ENCODE results near the gene PRPS1.
"Not testable (repeated sequence)": the region's sequence is repeated elsewhere in the genome, so short reads cannot be mapped to it uniquely, and the experiment has no call there.

The PRPS1 gene

DNA sequence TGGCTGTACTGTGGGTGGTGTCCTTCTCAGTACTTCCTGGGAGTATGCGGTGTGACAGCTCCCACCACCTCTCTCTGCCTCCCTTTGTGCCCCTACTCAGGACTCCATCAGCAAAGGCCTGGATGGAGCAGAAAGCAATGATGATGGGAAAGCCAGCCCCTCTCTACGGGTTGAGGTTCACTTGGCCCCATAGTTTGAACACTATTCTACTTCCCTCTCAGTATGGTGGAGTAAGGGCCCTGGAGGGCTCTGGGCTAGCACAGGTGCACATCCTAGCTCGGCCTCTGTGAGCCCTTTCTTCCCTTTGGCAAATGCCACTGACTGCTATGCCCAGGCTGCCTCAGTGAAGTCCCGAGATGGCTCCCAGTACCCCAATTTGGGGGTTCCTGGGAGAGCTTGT lies 31.0 kb downstream of the PRPS1 start:
- Histone ChIP-seq H3K4me3 (ENCODE audit: low read length in 2 of 2) (no peak overlapping the region), H3K36me3 (ENCODE audit: control insufficient read depth in 2 of 2, insufficient read depth in 2 of 2, low read length in 2 of 2) (no peaks in the 10 kb centered on the region)

DNA sequence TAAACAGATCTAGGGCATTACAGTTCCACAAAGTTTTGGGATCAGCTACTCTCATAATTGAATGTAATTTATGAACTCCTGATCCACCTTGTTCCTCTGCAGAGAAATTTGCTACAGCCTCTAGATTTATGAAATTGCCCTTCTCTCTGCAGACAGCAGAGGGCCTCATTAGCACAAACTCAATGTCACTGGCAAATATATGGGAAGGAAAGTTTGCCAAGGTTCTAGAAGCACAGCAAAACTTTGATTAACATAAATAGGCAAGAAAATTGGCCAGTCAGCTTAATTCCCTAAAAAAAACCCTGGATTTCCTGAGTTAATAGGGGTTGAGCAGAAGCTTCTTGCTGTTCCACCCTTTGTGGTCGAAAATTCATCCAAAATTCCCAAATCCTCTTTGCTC lies 31.5 kb downstream of the PRPS1 start:
- Histone ChIP-seq H3K9ac (ENCODE audit: low read depth in 1 of 2, low read length in 2 of 2) (no peak overlapping the region), H3K36me3 (ENCODE audit: control insufficient read depth in 2 of 2, insufficient read depth in 2 of 2, low read length in 2 of 2) (no peaks in the 10 kb centered on the region), H3K27me3 (ENCODE audit: control insufficient read depth in 2 of 2, insufficient read depth in 2 of 2, low read length in 2 of 2) (no peaks in the 10 kb centered on the region), H3K4me1 (ENCODE audit: control insufficient read depth in 2 of 2, insufficient read depth in 2 of 2, low read length in 2 of 2) (no peaks in the 10 kb centered on the region), H3K4me3 (ENCODE audit: low read length in 2 of 2) (no peak overlapping the region), H3K9me3 (ENCODE audit: control insufficient read depth in 2 of 2, low read length in 2 of 2) (no peaks in the 10 kb centered on the region), H3K27ac (ENCODE audit: low read depth in 2 of 2, low read length in 2 of 2) (no peak overlapping the region)

More for the DNA sequence above, 31.0 kb downstream of the PRPS1 start:
- H3K9me3 ChIP-seq (ENCODE audit: control insufficient read depth in 2 of 2, low read length in 2 of 2): no peaks in the 10 kb centered on the region
- H3K27me3 ChIP-seq (ENCODE audit: control insufficient read depth in 2 of 2, insufficient read depth in 2 of 2, low read length in 2 of 2): no peaks in the 10 kb centered on the region
- H3K4me1 ChIP-seq (ENCODE audit: control insufficient read depth in 2 of 2, insufficient read depth in 2 of 2, low read length in 2 of 2): no peaks in the 10 kb centered on the region
- no peak overlapping the region for H3K9ac ChIP-seq (ENCODE audit: low read depth in 1 of 2, low read length in 2 of 2)
- H3K27ac ChIP-seq (ENCODE audit: low read depth in 2 of 2, low read length in 2 of 2): no peak overlapping the region

DNA sequence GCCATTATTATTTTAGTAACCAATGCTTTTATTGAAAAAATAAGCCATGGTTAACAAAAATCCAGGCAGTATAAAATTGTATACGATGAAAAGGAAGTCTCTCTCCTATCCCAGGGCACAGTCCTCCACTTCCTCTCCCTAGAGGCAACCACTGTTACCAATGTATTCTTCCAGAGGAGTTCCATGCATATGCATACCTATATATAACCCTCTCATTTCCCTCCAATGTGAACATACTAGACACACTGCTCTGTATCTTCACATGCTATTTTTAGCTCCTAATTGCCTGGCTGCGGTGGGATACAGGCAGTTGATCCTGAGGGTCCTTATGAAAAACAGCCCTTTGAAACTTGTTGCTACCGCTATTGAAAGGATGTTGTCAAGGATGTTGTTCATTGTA lies 33.8 kb downstream of the PRPS1 start:
- Histone ChIP-seq H3K4me1 (ENCODE audit: control insufficient read depth in 2 of 2, insufficient read depth in 2 of 2, low read length in 2 of 2) (no peaks in the 10 kb centered on the region), H3K27ac (ENCODE audit: low read depth in 2 of 2, low read length in 2 of 2) (no peak overlapping the region), H3K4me3 (ENCODE audit: low read length in 2 of 2) (no peak overlapping the region), H3K36me3 (ENCODE audit: control insufficient read depth in 2 of 2, insufficient read depth in 2 of 2, low read length in 2 of 2) (no peaks in the 10 kb centered on the region), H3K9ac (ENCODE audit: low read depth in 1 of 2, low read length in 2 of 2) (no peak overlapping the region), H3K9me3 (ENCODE audit: control insufficient read depth in 2 of 2, low read length in 2 of 2) (no peaks in the 10 kb centered on the region), H3K27me3 (ENCODE audit: control insufficient read depth in 2 of 2, insufficient read depth in 2 of 2, low read length in 2 of 2) (no peaks in the 10 kb centered on the region)

DNA sequence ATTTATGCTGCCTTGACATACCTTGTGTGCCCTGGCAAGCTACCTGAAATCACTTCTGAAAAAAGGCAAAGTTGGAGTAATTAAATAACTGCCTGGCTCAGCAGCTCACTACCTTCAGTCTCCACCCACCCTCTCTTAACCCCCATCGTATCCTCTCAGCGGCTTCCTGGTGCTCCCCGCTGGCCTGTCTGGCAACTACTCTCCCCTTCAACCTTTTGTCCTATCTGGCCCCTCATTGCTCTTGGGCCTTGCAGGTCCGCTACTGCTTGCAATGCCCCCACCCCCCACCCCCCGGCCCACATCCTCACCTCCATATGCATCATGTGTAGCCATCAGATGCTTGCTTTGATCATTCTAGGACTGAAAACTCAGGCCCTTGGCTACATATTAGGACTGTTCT lies 34.5 kb downstream of the PRPS1 start:
- H3K27ac ChIP-seq (ENCODE audit: low read depth in 2 of 2, low read length in 2 of 2): no peak overlapping the region
- H3K36me3 ChIP-seq (ENCODE audit: control insufficient read depth in 2 of 2, insufficient read depth in 2 of 2, low read length in 2 of 2): no peaks in the 10 kb centered on the region
- no peaks in the 10 kb centered on the region for H3K27me3 ChIP-seq (ENCODE audit: control insufficient read depth in 2 of 2, insufficient read depth in 2 of 2, low read length in 2 of 2)
- H3K4me3 ChIP-seq (ENCODE audit: low read length in 2 of 2): no peak overlapping the region
- H3K9me3 ChIP-seq (ENCODE audit: control insufficient read depth in 2 of 2, low read length in 2 of 2): no peaks in the 10 kb centered on the region
- no peak overlapping the region for H3K9ac ChIP-seq (ENCODE audit: low read depth in 1 of 2, low read length in 2 of 2)
- H3K4me1 ChIP-seq (ENCODE audit: control insufficient read depth in 2 of 2, insufficient read depth in 2 of 2, low read length in 2 of 2): no peaks in the 10 kb centered on the region

DNA sequence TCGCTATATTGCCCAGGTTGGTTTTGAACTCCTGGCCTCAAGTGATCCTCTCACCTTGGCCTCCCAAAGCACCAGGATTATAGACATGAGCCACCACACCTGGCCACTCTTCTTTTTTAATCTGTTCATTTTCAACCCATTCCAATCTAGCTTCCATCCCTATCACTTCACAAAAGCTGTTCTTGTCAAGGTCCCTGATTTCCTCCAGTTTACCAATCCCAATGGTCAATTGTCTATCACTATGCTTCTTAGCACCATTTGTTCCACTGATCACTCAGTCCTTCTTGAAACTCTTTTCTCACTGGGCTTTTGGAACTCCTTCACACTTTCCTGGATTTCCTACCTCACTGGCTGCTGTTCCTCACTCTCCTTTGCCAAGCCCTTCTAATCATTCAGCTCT lies 38.6 kb downstream of the PRPS1 start:
- Histone ChIP-seq H3K4me1 (ENCODE audit: control insufficient read depth in 2 of 2, insufficient read depth in 2 of 2, low read length in 2 of 2) (no peaks in the 10 kb centered on the region), H3K9me3 (ENCODE audit: control insufficient read depth in 2 of 2, low read length in 2 of 2) (no peaks in the 10 kb centered on the region), H3K27me3 (ENCODE audit: control insufficient read depth in 2 of 2, insufficient read depth in 2 of 2, low read length in 2 of 2) (no peaks in the 10 kb centered on the region), H3K9ac (ENCODE audit: low read depth in 1 of 2, low read length in 2 of 2) (no peak overlapping the region), H3K27ac (ENCODE audit: low read depth in 2 of 2, low read length in 2 of 2) (no peak overlapping the region), H3K36me3 (ENCODE audit: control insufficient read depth in 2 of 2, insufficient read depth in 2 of 2, low read length in 2 of 2) (no peaks in the 10 kb centered on the region), H3K4me3 (ENCODE audit: low read length in 2 of 2) (no peak overlapping the region)

DNA sequence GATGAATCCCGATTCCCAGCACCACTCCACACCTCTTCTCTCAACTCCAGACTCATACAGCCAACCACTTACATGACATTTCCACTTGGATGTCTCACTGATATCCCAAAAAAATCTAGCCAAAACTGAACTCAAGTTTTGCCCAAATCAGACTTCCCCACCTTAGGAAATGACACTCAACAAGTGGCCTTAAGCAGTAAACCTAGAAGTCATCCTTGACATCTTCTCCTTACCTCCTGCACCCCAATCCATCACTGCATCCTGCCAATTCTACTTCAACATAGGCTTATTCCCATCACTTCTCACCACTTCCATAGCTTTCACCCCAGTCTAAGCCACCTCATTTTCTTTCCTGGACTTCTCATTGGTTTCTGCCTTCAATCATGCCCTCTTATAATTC lies 39.1 kb downstream of the PRPS1 start:
- Histone ChIP-seq H3K4me1 (ENCODE audit: control insufficient read depth in 2 of 2, insufficient read depth in 2 of 2, low read length in 2 of 2) (no peaks in the 10 kb centered on the region), H3K27me3 (ENCODE audit: control insufficient read depth in 2 of 2, insufficient read depth in 2 of 2, low read length in 2 of 2) (no peaks in the 10 kb centered on the region), H3K4me3 (ENCODE audit: low read length in 2 of 2) (no peak overlapping the region), H3K36me3 (ENCODE audit: control insufficient read depth in 2 of 2, insufficient read depth in 2 of 2, low read length in 2 of 2) (no peaks in the 10 kb centered on the region), H3K9ac (ENCODE audit: low read depth in 1 of 2, low read length in 2 of 2) (no peak overlapping the region), H3K9me3 (ENCODE audit: control insufficient read depth in 2 of 2, low read length in 2 of 2) (no peaks in the 10 kb centered on the region), H3K27ac (ENCODE audit: low read depth in 2 of 2, low read length in 2 of 2) (no peak overlapping the region)

DNA sequence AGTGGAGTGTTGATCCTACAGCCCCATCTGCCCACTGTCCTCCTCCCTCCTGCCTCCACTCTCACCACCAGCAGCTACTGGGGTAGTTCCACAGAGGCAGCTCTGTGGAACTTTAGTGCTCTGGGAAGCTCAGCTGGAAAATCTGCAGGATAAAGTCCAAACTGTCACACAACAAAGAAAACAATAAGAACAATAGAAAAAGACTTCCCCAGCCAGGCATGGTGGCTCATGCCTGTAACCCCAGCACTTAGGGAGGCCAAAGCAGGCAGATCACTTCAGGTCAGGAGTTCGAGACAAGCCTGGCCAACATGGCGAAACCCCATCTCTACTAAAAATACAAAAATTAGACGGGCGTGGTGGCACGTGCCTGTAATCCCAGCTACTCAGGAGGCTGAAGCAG lies 40.4 kb downstream of the PRPS1 start:
- H3K27me3 ChIP-seq (ENCODE audit: control insufficient read depth in 2 of 2, insufficient read depth in 2 of 2, low read length in 2 of 2); H3K36me3 ChIP-seq (ENCODE audit: control insufficient read depth in 2 of 2, insufficient read depth in 2 of 2, low read length in 2 of 2); H3K9me3 ChIP-seq (ENCODE audit: control insufficient read depth in 2 of 2, low read length in 2 of 2); H3K4me1 ChIP-seq (ENCODE audit: control insufficient read depth in 2 of 2, insufficient read depth in 2 of 2, low read length in 2 of 2); H3K9ac ChIP-seq (ENCODE audit: low read depth in 1 of 2, low read length in 2 of 2); H3K27ac ChIP-seq (ENCODE audit: low read depth in 2 of 2, low read length in 2 of 2); H3K4me3 ChIP-seq (ENCODE audit: low read length in 2 of 2): not testable (repeated sequence)

DNA sequence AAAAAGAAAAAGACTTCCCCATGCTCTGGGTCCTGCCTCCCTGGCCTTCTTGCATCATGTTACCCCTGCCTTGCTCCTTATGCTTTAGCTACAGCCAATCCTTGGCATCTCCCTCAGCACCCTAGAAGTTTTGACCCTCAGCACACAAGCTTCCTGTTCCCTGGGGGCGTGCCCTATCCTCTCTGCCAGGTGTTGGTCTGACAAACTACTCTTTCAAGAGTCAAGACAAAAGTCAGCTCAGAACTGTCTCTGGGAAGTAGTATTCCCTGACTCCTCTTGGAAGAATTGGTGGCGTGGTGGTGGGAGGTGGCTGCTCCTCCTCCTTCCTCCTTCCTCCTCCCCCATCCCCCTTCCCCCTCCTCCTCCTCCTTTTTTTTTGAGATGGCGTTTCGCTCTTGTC lies 41.0 kb downstream of the PRPS1 start:
- H3K27ac ChIP-seq (ENCODE audit: low read depth in 2 of 2, low read length in 2 of 2): no peak overlapping the region
- H3K4me3 ChIP-seq (ENCODE audit: low read length in 2 of 2): no peak overlapping the region
- no peaks in the 10 kb centered on the region for H3K27me3 ChIP-seq (ENCODE audit: control insufficient read depth in 2 of 2, insufficient read depth in 2 of 2, low read length in 2 of 2)

DNA sequence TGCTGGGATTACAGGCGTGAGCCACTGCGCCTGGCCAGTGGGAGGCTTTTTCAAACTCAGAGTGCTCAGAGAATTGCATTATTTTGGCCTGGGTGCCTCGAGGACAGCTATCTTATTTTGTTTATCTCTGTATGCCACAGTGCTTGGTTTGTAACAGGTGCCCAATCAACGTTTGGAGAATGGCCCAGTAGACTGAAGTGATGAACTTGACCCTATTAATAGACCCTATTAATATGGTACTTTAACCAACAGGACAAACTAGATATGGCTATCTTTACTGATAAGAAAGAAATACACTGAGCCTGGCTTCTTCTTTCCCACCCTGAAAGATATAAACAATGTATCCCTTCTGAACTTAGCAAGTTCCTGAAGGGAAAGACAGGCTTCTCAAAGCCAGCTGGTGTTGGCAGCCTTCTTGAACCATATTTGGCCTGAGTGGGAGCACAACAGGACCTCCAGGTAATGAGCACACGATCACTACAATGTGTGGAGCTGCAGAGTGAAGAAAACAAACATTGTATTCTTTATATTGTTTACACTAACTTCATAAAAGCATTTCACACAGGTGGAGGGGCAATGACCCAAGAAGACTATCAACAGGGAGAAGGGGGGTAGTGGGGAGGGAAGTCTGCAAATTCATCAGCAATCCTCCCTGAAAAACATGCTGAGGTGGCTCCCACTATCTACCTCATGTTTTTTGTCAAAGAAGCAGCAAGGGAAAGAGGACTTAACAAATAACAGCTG lies 41.7 kb downstream of the PRPS1 start:
- no peak overlapping the region for H3K9ac ChIP-seq (ENCODE audit: low read depth in 1 of 2, low read length in 2 of 2)
- peaks cover 12 to 16% of the 10 kb centered on the region in 2 donors for H3K4me1 ChIP-seq (ENCODE audit: control insufficient read depth in 2 of 2, insufficient read depth in 2 of 2, low read length in 2 of 2)
- H3K9me3 ChIP-seq (ENCODE audit: control insufficient read depth in 2 of 2, low read length in 2 of 2): no peaks in the 10 kb centered on the region
- no peaks in the 10 kb centered on the region for H3K27me3 ChIP-seq (ENCODE audit: control insufficient read depth in 2 of 2, insufficient read depth in 2 of 2, low read length in 2 of 2)
- H3K4me3 ChIP-seq (ENCODE audit: low read length in 2 of 2): no peak overlapping the region
- H3K36me3 ChIP-seq (ENCODE audit: control insufficient read depth in 2 of 2, insufficient read depth in 2 of 2, low read length in 2 of 2): no peaks in the 10 kb centered on the region
- no peak overlapping the region for H3K27ac ChIP-seq (ENCODE audit: low read depth in 2 of 2, low read length in 2 of 2)

More for the DNA sequence above, 41.0 kb downstream of the PRPS1 start:
- no peak overlapping the region for H3K9ac ChIP-seq (ENCODE audit: low read depth in 1 of 2, low read length in 2 of 2)
- H3K9me3 ChIP-seq (ENCODE audit: control insufficient read depth in 2 of 2, low read length in 2 of 2): no peaks in the 10 kb centered on the region
- H3K36me3 ChIP-seq (ENCODE audit: control insufficient read depth in 2 of 2, insufficient read depth in 2 of 2, low read length in 2 of 2): no peaks in the 10 kb centered on the region
- H3K4me1 ChIP-seq (ENCODE audit: control insufficient read depth in 2 of 2, insufficient read depth in 2 of 2, low read length in 2 of 2): peaks cover 6 to 12% of the 10 kb centered on the region in 2 donors

DNA sequence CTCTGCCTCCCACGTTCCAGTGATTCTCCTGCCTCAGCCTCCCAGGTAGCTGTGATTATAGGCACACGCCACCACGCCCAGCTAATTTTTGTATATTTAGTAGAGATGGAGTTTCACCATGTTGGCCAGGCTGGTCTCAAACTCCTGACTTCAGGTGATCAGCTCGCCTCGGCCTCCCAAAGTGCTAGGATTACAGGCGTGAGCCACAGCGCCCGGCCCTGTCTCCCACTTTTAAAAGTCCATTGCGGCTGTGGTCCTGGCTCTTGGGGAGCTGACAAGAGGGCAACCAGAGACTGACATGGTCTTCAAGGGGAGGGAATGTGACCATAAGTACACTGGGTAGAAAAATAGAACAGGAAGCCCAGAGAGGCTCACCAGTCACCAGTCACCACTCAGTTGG lies 42.9 kb downstream of the PRPS1 start:
- not testable (repeated sequence) for H3K27ac ChIP-seq (ENCODE audit: low read depth in 2 of 2, low read length in 2 of 2); H3K9me3 ChIP-seq (ENCODE audit: control insufficient read depth in 2 of 2, low read length in 2 of 2); H3K36me3 ChIP-seq (ENCODE audit: control insufficient read depth in 2 of 2, insufficient read depth in 2 of 2, low read length in 2 of 2); H3K9ac ChIP-seq (ENCODE audit: low read depth in 1 of 2, low read length in 2 of 2); H3K4me3 ChIP-seq (ENCODE audit: low read length in 2 of 2); H3K27me3 ChIP-seq (ENCODE audit: control insufficient read depth in 2 of 2, insufficient read depth in 2 of 2, low read length in 2 of 2)
- peaks cover 12 to 24% of the 10 kb centered on the region in 2 donors for H3K4me1 ChIP-seq (ENCODE audit: control insufficient read depth in 2 of 2, insufficient read depth in 2 of 2, low read length in 2 of 2)

Data from mucosa of rectum (tissue), 2 donors.